Measurements from ENCODE around the gene C1GALT1. TPM values are rescaled to one million over a fixed set of nuclear protein-coding genes. Genes with fewer than 3 reads are reported as not detected.

Gene C1GALT1
- 46.0 TPM for total RNA-seq

GRCh38 chr7:7182156-7183060, at the start of gene C1GALT1:
Gene C1GALT1, plus strand, starts transcription at chr7:7182544. Its CDS starts 51,776 bp downstream, at chr7:7234320.

Measured in parietal lobe (tissue), 1 donor.